Esophagus squamous epithelium (tissue), 5 donors: ENCODE results near the gene PTPRN2. TPM values are rescaled to one million over a fixed set of nuclear protein-coding genes. Genes with fewer than 3 reads are reported as not detected.

Source experiments
- DNase-seq: peaks from one replicate; lab custom pipeline; 2025; lab: John Stamatoyannopoulos, UW
- H3K27ac ChIP-seq, 4 donors: fragments of 200-600 bp; sonication (generic); one replicate each; pipeline ENCODE4 v1.5.1; 2016 to 2019; ENCODE audit warnings: mild to moderate bottlenecking in 1 of 4
- H3K27me3 ChIP-seq, 4 donors: fragments of 200-600 bp; sonication (generic); 1 replicate in 3 of 4; 2 replicates in 1 of 4; pipeline versions ENCODE4 v1.5.1 to v1.6.0; 2017 to 2021; ENCODE audit warnings: antibody characterized with exemption in 1 of 4
- H3K36me3 ChIP-seq, 3 donors: fragments of 200-600 bp; sonication (generic); one replicate each; pipeline ENCODE4 v1.5.1; 2016 to 2019
- H3K4me1 ChIP-seq, 3 donors: fragments of 200-600 bp; sonication (generic); one replicate each; pipeline ENCODE4 v1.5.1; 2017 to 2019
- H3K4me3 ChIP-seq, 4 donors: fragments of 200-600 bp; sonication (generic); 1 replicate in 3 of 4; 2 replicates in 1 of 4; pipeline ENCODE4 v1.5.1; 2016 to 2019; ENCODE audit warnings: mild to moderate bottlenecking in 2 of 4, moderate library complexity in 1 of 4
- H3K9me3 ChIP-seq, 3 donors: fragments of 200-600 bp; sonication (generic); one replicate each; pipeline ENCODE4 v1.5.1; 2016 to 2019
- CTCF ChIP-seq, 6 experiments: fragments of 450-650 bp in 4 of 6; fragments of 200-600 bp in 2 of 6; sonication (generic) in 2 of 6; IDR thresholded peaks; one replicate each; pipeline ENCODE4 v1.5.1; 2016 to 2019; ENCODE audit warnings: antibody characterized with exemption in 6 of 6, mild to moderate bottlenecking in 4 of 6, moderate library complexity in 4 of 6
- POLR2A ChIP-seq, 4 donors: fragments of 450-650 bp; IDR thresholded peaks; one replicate each; pipeline ENCODE4 v1.6.1; 2017; ENCODE audit warnings: antibody characterized with exemption in 4 of 4, mild to moderate bottlenecking in 4 of 4, moderate library complexity in 3 of 4
- WGBS, 2 donors: methylation state at CpG; one replicate each; pipeline ENCODE4 v1.1.5; 2018; 5-methylcytosine and 5-hydroxymethylcytosine counted together
- intact Hi-C: fragments of 100-400 bp; cut with DNase I; formaldehyde crosslinking; loops from one replicate; pipeline ENCODE4 v1.15.0; 2022
- total RNA-seq, 4 donors: library from RNA; depleted of rRNA; stranded (reverse); fragments of >200 nt; gene quantifications; one replicate each; pipeline ENCODE4 v1.1.0, GENCODE V29; 2016
- donor health status: DM: yes; HTN: yes; CAD: no.

PTPRN2 gene
- total RNA-seq, 4 donors from 2014 or later: 0.38 to 2.7 (median 1.0) TPM

DNA sequence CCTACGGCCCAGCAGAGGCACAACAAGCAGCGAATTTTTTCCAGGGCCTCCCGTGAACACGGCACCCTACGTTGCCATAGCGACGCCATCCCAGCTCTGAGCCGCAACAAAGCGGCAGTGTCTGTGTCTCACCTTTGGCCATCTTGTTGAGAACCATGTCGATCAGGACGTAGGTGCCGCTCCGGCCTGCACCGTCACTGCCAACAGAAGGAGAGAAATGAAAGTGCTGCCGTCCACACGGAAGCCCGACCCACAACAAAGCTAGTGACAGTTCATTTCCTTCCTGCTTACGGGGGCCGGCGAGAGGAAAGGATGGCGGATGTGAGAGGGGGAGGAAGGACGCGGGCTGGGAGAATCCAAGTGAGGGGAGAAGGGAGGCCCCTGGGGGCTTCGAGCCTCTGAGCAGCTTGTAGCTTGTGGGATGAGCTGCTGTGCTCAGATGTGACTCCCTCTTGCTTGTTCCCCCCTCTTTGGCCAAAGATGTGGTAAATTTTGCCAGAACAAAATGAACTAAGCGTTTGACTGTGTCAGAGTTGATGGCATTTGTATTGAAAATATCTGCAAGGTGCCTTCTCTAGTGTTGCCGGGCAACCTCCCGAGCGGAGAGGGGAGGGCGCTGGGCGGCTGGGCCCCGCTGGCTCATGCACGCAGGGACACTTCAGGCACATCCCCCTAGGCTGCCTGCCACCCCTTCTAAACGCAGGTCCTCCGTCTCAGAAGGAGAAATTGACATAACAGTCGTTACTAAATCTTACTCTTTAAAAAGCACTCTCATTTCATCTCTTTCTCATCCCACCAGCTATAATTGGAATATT lies 1018.6 kb downstream of the PTPRN2 start:
- intact Hi-C loops: no loop called here
- Histone ChIP-seq H3K27ac (peak overlapping the region in 2 of 4 donors; percentile 10 to 58), H3K4me1 (peaks cover 0 to 20% (median 6%) of the 10 kb centered on the region in 3 donors), H3K9me3 (no peaks in the 10 kb centered on the region), H3K36me3 (no peaks in the 10 kb centered on the region), H3K27me3 (no peaks in the 10 kb centered on the region), H3K4me3 (peak overlapping the region; percentile 29 to 74 (median 49))
- WGBS, 2 donors: 8 to 16% methylated on average over 24 to 29 of the region's 35 CpGs
- no peak for DNase-seq
- TF ChIP-seq POLR2A (IDR thresholded peaks at IDR 0.05) (no peak), CTCF (IDR thresholded peaks at IDR 0.05) (no peak)

DNA sequence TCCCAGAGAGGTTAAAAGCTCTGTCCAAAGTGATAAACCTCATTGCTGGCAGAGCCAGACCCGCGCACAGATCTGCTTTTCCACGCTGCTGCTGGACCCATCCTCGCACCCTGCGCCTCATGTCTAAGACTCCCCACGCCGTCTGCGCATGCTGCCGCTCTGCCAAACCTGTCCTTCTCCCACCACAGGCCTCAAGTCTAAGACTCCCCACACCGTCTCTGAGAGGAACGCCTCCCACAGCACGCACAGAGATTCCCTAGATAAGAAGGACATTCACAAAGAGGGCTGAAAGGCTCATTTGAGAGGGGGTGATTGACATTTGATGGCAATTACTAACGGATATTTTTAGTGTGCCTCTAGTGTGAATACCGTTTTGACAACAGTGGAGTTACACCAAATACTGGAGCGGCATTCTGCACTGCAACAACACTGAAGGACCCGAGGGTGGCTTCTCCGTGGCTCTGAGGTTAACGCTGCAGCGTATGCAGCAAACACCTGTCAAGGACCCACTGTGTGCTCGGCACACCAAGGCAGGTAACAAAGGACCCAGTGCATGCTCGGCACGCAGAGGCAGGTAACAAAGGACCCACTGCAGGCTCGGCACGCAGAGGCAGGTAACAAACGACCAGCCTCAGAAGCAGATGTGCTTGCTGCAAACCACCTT lies 1019.4 kb downstream of the PTPRN2 start:
- no peaks in the 10 kb centered on the region for H3K27me3 ChIP-seq
- 50 to 51% methylated on average over 22 to 24 of the region's 25 CpGs for WGBS, 2 donors
- H3K36me3 ChIP-seq: no peaks in the 10 kb centered on the region
- peak overlapping the region in 1 of 4 donors; percentile 58 for H3K27ac ChIP-seq
- H3K4me3 ChIP-seq: peak overlapping the region; percentile 29 to 74 (median 49)
- DNase-seq: no peak
- H3K9me3 ChIP-seq: no peaks in the 10 kb centered on the region
- H3K4me1 ChIP-seq: peaks cover 0 to 20% (median 6%) of the 10 kb centered on the region in 3 donors
- TF ChIP-seq POLR2A (IDR thresholded peaks at IDR 0.05) (no peak), CTCF (IDR thresholded peaks at IDR 0.05) (no peak)
- intact Hi-C loops: no loop called here

GRCh38 chr7:157567666-157568065 lies 1020.0 kb downstream of the PTPRN2 start:
- no peaks in the 10 kb centered on the region for H3K27me3 ChIP-seq
- no peaks in the 10 kb centered on the region for H3K9me3 ChIP-seq
- no peaks in the 10 kb centered on the region for H3K36me3 ChIP-seq
- H3K4me3 ChIP-seq: no peak overlapping the region
- no peak for TF ChIP-seq POLR2A (IDR thresholded peaks at IDR 0.05)
- H3K27ac ChIP-seq: no peak overlapping the region
- intact Hi-C loops: no loop called here
- H3K4me1 ChIP-seq: peaks cover 0 to 20% (median 6%) of the 10 kb centered on the region in 3 donors
- WGBS, 2 donors: 92 to 93% methylated on average over 8 to 10 of the region's 10 CpGs
- DNase-seq: no peak

DNA sequence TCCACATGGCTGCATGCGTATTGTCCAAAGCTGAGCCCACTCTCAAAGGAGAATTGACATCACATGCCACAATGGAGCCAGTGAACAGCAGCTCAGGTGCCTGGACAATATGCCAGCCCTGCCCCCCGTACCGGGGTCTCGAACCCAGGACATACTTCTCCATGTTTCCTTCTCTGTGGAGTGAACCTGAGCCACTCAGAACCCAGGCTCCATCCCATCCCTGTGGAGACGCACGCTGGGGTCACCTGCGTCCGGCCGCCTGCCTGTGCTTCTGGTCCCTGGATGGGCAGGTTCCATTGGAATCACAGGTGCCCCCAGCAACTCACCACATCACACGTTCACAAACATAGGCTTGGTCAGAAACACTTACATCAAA lies 1021.0 kb downstream of the PTPRN2 start:
- intact Hi-C loops: no loop called here
- Histone ChIP-seq H3K27me3 (no peaks in the 10 kb centered on the region), H3K27ac (no peak overlapping the region), H3K36me3 (no peaks in the 10 kb centered on the region), H3K4me3 (no peak overlapping the region), H3K9me3 (no peaks in the 10 kb centered on the region), H3K4me1 (peaks cover 0 to 20% (median 6%) of the 10 kb centered on the region in 3 donors)
- WGBS, 2 donors: 90 to 93% methylated on average over 8 to 10 of the region's 10 CpGs
- no peak for TF ChIP-seq POLR2A (IDR thresholded peaks at IDR 0.05)
- no peak for TF ChIP-seq CTCF (IDR thresholded peaks at IDR 0.05)
- no peak for DNase-seq

DNA sequence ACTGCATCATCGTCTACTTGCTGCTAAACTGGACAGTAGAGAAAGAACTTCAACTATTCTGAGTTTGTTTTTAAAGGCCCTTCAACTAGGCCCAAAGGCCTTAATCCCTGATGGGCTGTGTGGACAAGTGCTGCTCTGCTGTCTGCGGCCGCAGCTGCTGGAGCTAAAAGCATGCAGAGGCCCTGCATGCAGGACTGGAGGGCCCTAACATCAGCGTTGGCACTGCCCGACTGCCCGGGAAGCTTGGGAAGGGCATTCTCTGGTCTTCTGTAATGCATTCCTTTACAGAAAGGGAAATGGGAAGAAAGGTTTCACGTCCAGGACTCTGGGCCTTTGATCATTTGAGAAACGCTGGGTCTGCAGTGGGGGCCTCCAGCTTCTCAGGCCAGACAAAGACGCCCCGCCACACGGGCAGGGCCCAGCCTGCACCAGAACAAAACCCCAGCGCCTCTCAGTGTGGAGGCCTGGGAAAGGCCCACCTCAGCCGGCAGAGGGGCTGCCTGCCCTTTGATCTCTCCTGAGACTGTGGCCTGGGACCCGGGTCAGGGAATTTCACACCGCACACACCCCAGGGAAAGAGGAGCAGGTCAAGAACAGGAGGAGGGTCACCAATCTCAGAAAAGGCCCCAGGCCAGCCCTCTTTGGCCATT lies 1021.5 kb downstream of the PTPRN2 start:
- Histone ChIP-seq H3K4me1 (peaks cover 0 to 20% (median 6%) of the 10 kb centered on the region in 3 donors), H3K9me3 (no peaks in the 10 kb centered on the region), H3K36me3 (no peaks in the 10 kb centered on the region), H3K4me3 (no peak overlapping the region), H3K27ac (no peak overlapping the region), H3K27me3 (no peaks in the 10 kb centered on the region)
- no peak for DNase-seq
- whole genome bisulfite sequencing, 2 donors: 82 to 84% methylated on average over 1 to 6 of the region's 15 CpGs
- TF ChIP-seq CTCF (IDR thresholded peaks at IDR 0.05) (no peak), POLR2A (IDR thresholded peaks at IDR 0.05) (no peak)
- intact Hi-C loops: no loop called here
